Measurements from ENCODE around the gene OR1E2.
"Not testable (repeated sequence)": the region's sequence is repeated elsewhere in the genome, so short reads cannot be mapped to it uniquely, and the experiment has no call there.

OR1E2 gene, protein sequence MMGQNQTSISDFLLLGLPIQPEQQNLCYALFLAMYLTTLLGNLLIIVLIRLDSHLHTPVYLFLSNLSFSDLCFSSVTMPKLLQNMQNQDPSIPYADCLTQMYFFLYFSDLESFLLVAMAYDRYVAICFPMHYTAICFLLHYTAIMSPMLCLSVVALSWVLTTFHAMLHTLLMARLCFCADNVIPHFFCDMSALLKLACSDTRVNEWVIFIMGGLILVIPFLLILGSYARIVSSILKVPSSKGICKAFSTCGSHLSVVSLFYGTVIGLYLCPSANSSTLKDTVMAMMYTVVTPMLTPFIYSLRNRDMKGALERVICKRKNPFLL

DNA sequence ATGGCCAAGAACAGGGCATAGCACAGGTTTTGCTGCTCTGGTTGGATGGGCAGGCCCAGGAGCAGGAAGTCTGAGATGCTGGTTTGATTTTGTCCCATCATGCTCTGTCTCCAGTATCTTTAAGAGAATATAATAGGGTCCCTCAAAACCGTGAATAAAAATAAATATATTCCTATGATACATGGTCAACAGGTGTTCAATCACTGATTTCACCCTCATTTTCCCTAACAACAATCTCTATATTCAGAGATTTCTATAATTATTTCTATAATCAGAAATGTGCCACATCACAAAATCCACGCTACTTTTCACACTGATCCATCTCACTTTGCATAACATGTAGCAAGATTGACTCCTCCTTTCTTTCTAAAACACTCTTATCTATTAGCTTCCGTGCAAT lies at the start of gene OR1E2:
Gene OR1E2 (minus strand): TSS at position 101 of the 400 bp plus-strand sequence. CDS start 0 bp downstream, at position 101.
- no peak for DNase-seq

DNA sequence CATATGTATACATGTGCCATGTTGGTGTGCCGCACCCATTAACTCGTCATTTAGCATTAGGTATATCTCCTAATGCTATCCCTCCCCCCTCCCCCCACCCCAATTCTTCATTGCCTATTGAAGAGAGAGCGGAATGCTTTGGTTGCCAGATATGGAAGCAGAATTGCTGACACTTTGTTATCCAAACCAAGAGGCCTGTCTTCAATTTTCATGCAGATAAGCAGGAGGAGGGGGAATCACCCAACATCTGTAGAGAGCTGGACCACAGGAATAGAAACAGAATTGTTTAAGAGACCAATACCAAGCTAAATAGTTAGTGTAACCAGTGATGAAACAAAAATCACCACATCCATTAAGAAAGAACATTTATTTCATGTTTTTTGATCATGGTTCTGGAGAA lies 49.2 kb upstream of the OR1E2 start:
- DNase-seq: no peak

DNA sequence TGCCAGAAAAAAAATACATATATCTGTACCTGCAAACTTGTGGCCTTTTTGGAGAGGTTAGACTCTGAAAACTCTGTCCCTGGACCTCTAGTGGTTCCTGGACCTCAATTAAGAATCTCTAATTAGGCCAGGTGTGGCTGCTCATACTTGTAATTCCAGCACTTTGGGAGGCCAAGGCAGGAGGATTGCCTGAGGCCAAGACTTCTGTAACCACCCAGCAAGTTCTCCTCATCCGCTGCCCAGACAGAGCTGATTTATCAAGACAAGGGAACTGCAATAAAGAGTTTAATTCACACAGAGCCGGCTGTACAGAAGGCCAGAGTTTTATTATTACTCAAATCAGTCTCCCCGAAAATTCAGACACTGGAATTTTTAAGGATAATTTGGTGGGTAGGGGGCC lies 46.3 kb upstream of the OR1E2 start:
- DNase-seq: no peak

- no peak for DNase-seq
These were observed 42.4 kb upstream of the OR1E2 start, which contains the start of gene ASPA for GRCh38 chr17:3475812-3476610. TSS of gene ASPA (plus strand) at chr17:3475997. CDS start at chr17:3476160, 163 bp downstream.

- no peak for DNase-seq
These were observed 41.6 kb upstream of the OR1E2 start for GRCh38 chr17:3475251-3475685.

DNA sequence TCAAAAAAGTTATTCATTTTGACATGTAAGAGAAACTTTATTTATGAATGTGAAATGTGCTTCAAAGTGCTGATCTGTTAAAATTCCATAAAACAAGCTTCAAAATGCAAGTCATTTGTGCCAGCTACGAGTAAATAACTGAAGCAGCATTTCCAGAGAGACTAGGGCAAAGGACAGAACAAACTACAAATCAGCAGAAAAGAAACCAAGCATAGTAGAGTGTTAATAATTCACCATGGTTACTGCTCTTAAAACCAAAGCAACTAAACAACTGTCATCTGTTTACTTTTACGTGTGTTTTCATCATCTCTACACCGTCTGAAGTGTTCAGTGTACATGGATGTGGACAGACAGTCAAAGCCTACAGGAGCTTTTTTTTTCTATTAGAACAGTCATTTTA lies 40.6 kb upstream of the OR1E2 start:
- no peak for DNase-seq

DNA sequence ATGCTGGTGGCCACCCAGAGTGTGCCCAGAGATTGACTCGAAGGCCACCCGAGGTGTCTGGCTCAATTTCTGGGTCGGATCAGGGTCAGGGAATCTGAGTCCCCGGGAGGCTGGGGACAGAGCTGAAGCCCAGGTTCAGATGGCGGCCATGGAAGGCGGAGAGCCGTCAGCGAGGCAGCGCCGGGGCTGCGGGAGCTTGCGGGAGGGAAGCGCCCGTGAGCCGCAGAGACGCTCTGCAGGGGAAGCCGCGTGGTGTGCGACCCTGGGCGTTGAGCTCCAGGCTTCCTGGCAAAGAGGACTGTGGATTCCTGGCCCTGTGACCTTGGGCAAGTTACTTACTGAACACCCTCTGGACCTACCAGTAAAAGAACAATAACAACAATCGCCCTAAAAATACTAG lies 38.5 kb upstream of the OR1E2 start:
- DNase-seq: no peak

DNA sequence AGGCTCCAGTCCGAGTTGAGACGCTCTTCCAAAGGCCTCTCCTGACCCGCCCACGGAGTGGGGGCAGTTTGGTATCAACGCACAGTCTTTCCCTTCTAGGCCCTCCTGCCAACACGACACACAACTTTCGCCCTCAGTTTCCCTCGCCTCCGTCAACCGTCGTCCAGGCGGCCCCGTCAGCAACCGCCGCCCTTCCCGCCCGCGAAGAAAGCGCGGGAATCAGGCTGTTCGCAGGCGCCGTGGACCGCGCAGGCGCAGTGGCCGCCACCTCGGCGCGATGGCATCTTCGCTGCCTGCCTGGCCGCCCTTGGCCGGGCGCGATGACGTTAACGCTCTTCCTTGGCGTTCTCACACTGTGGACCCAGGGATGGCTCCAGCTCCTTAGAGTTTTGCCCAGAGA lies 38.0 kb upstream of the OR1E2 start, which contains the start of gene SPATA22:
Gene SPATA22 (minus strand): TSS at position 221 of the 400 bp plus-strand sequence. CDS start 2,494 bp downstream, outside the sequence.
- no peak for DNase-seq

DNA sequence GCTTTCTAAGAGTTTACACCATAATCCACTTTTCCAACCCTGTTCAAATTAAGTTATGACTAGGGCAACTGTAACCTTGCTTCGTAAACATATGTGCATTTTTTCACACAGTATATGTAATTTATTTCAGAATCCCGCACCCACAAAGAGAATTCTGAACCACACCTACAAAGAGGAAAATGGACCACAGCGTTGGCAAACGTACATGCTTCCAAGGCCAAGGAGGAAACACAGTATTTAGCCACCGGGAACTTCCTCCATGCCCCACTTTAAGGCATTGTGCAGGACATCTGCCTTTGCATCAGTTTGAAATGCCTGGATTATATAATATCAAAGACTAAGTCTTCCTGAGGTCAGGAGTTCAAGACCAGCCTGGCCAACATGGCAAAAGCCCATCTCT lies 35.9 kb upstream of the OR1E2 start:
- DNase-seq: no peak

GRCh38 chr17:3466355-3466754 lies 32.7 kb upstream of the OR1E2 start:
- not testable (repeated sequence) for DNase-seq

DNA sequence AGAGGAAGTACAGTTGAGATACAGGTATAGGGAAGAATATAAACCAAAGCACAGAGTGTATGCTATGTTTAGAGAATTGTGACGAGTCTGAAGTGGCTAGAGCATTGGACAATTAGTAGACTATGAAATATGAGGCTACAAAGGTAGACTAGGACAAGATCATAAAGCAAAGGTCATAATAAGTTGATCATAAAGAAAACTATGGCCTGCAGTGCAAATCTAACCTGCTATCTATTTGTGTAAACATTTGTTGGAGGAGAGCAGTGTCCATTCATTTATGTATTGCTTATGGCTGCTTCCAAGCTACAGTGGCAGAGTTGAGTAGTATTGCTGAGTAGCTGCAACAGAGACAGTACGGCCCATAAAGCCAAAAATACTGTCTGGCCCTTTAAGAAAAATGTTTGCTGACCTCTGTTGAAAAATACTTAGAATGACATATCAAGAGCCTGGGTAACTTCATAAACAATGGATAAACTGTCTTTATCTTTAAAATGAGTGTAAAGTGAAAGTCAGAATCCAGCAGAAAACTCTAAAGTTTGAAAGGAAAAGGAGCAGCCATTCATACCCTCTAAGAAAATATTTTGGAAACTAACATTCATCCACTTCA lies 14.5 kb upstream of the OR1E2 start:
- DNase-seq: no peak

- DNase-seq: no peak
These were observed 14.0 kb upstream of the OR1E2 start for GRCh38 chr17:3447625-3448024.

DNA sequence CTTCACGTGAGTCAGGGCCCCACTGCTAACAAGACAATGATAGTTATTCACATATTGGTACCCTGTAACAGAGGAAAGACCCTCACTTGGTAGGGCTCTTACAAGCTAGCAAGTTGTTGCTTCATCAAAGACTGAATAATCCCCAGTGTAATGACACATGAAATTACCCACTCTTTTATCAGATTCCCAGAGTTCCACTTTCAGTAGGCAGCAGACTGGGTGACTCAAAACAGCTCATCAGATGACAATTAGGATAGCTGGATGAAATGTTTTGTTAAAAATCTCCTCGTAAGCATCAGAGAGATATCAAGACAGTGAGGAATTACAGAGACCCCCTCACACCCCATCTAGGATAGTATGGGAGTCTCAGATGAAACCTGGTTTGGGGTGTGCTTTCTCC lies 6.8 kb upstream of the OR1E2 start:
- DNase-seq: no peak

DNA sequence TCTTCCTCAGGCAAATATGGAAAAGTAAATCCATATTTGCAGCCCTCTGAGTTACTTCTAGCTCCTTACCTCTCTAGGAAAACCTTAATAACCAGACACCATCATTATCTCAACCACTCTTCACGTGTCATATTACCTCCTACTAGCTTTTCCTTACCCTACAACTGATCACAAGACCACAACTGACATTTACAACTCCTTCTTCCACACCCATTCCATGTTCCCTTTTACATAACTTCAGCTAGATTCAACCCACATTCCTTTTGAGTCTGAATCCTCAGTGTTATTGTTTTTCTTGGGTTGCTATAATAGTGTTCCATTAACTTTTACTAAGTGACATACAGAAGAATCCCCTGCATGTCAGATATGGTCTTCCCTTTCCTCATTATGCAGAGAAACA lies 4.7 kb upstream of the OR1E2 start:
- DNase-seq: no peak

DNA sequence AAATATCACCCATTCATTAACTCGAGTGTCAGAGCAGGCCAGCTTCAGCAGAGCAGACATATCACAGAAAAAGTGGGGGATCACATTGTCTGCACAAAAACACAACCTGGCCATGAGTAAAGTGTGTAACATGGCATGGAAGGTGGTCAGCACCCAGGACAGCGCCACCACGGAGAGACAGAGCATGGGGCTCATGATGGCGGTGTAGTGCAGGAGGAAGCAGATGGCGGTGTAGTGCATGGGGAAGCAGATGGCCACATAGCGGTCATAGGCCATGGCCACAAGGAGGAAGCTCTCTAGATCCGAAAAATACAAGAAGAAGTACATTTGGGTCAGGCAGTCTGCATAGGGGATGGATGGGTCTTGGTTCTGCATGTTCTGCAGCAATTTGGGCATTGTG lies 426 bp downstream of the OR1E2 start:
- DNase-seq: not testable (repeated sequence)

DNA sequence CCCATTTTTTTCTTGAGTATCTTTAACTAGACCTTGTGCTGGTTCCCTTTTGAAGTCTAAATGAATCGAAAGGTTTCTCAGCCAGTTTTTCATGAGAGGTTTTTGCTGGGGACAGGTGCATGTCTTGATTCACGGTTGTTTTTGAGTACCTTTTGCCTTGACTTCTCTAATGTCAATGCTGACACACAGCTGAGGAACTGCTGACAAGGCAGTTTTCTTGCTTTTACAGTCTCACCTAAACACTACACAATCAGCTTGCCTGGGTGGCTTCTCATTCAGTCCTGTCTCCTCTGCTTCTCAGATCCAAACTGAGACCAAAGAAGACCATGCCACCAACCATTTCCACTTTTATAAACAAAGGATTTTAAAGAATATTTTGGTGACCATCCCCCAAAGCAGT lies 15.4 kb downstream of the OR1E2 start:
- no peak for DNase-seq

DNA sequence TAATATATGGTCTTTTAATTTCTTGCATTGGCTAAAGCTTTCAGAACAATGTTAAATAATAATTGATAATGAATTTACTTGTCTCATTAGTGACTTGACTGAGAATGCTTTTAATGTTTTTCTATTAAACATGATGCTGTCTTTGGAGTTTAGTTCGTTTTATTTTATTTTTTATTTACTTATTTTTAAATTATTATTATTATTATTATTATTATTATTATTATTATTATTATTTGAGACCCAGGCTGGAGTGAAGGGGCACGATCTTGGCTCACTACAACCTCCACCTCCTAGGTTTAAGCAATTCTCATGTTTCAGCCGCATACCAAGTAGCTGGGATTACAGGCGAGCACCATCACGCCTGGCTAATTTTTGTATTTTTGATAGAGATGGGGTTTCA lies 18.0 kb downstream of the OR1E2 start:
- DNase-seq: no peak

DNA sequence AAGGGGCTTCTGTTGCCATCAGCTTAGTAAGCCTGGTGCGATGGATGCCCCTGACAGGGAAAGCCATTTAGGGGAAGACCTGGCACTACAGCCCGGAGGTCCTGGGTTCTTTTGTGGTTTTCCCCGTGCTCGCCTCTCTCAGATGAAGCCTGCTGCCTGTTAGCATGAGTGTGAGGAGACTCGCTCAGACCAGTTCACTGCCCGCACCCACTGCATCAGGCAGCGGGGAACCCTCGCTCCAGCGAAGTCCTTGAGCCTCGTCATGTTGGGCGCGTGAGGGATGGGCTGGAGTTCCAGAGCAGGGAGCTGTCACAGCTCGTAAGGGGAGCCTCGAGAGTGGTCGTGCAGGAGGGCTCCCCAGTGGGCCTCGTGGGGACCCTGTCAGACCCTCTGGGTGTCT lies 21.4 kb downstream of the OR1E2 start:
- not testable (repeated sequence) for DNase-seq

GRCh38 chr17:3411070-3411469 lies 22.6 kb downstream of the OR1E2 start, which contains the start of gene OR3A3:
TSS of gene OR3A3 (plus strand) at chr17:3411370.
- DNase-seq: no peak

DNA sequence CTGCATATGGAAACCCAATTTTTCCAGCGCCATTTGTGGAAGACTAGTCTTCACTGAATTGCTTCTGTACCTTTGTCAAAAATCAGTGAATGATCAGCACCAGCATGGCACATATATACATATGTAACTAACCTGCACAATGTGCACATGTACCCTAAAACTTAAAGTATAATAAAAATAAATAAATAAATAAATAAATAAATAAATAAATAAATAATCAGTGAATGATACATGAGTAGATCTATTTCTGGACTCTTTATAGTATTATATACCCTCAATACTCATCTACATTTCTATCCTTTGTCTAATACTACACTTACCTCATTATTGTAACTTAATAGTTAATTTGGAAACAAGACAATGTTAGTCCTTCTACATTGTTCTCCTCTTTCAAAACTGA lies 29.8 kb downstream of the OR1E2 start:
- DNase-seq: not testable (repeated sequence)

GRCh38 chr17:3401786-3402185 lies 31.9 kb downstream of the OR1E2 start:
- DNase-seq: no peak

- no peak for DNase-seq
These were observed 33.6 kb downstream of the OR1E2 start for GRCh38 chr17:3400055-3400454.

- no peak for DNase-seq
These were observed 35.3 kb downstream of the OR1E2 start, which contains the start of gene OR1E1 for GRCh38 chr17:3398310-3398709. TSS of gene OR1E1 (minus strand) at chr17:3398410. CDS start at chr17:3398410, 0 bp downstream.
